Choroid plexus epithelial cell (primary cell): Measurements from ENCODE around the gene LHX1.
A peak's percentile ranks its signal among the peaks of the same experiment; 100 is the strongest.

Source experiments
- DNase-seq: peaks from one replicate; pipeline ENCODE4 v3.0.0-alpha.2; 2010; ENCODE audit warnings: low read depth
- H3K4me3 ChIP-seq: 2 replicates; pipeline ENCODE4 v1.5.1; 2011; ENCODE audit warnings: low read depth, mild to moderate bottlenecking, control low read depth, low read length, moderate library complexity
- CTCF ChIP-seq: conservative IDR thresholded peaks from 2 replicates; pipeline ENCODE4 v1.5.1; 2011; ENCODE audit warnings: low read depth, mild to moderate bottlenecking, control low read depth, inconsistent platforms, low read length, moderate library complexity

LHX1 gene

GRCh38 chr17:36937001-36937958 is at the start of gene LHX1:
Gene LHX1, plus strand, starts transcription at chr17:36937475. Its CDS starts 723 bp downstream, at chr17:36938198.
- DNase-seq = no peak
- H3K4me3 ChIP-seq = no peak within 1 kb of the TSS
- TF ChIP-seq CTCF = no peak

- TF ChIP-seq CTCF = no peak
- no peak for DNase-seq
- H3K4me3 ChIP-seq = no peak overlapping the region
These were observed 48.9 kb upstream of the LHX1 start for GRCh38 chr17:36888236-36888951.

GRCh38 chr17:36889770-36890349 is 47.4 kb upstream of the LHX1 start:
- DNase-seq = no peak
- H3K4me3 ChIP-seq = no peak overlapping the region
- no peak for TF ChIP-seq CTCF

GRCh38 chr17:36890398-36891168 is 46.7 kb upstream of the LHX1 start:
- H3K4me3 ChIP-seq = no peak overlapping the region
- DNase-seq = no peak
- no peak for TF ChIP-seq CTCF

- no peak for DNase-seq
- no peak overlapping the region for H3K4me3 ChIP-seq
- TF ChIP-seq CTCF = peak; percentile 21
These were observed 45.0 kb upstream of the LHX1 start for GRCh38 chr17:36892112-36892838.

- TF ChIP-seq CTCF = no peak
- no peak for DNase-seq
- no peak overlapping the region for H3K4me3 ChIP-seq
These were observed 43.1 kb upstream of the LHX1 start for GRCh38 chr17:36894177-36894576.
